Medulla oblongata (tissue), 1 donor: ENCODE measurements around the gene FGG.
"Not testable (repeated sequence)": the region's sequence is repeated elsewhere in the genome, so short reads cannot be mapped to it uniquely, and the experiment has no call there.

Source experiments
- DNase-seq: peaks from one replicate; pipeline ENCODE4 v3.0.0-alpha.2; 2015; ENCODE audit errors: extremely low spot score

Gene FGG

DNA sequence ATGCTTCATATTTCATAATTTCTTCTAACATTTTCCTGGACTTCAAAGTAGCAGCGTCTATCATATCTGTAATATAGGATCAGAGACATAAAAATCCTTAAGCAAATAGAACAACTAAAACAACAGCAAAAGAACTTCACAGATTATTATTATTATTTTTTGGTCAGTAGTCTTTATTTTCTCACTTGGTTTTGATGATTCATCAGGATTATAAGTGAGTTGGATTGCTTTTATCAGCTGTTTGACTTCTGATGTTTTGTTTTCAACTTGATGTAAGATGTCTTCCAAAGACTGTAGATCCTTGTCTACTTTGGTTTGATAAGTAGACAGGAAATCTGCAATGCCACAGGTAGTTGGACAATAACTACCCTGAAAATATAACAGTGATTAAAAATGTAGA is 623 bp downstream of the FGG start:
- no peak for DNase-seq

DNA sequence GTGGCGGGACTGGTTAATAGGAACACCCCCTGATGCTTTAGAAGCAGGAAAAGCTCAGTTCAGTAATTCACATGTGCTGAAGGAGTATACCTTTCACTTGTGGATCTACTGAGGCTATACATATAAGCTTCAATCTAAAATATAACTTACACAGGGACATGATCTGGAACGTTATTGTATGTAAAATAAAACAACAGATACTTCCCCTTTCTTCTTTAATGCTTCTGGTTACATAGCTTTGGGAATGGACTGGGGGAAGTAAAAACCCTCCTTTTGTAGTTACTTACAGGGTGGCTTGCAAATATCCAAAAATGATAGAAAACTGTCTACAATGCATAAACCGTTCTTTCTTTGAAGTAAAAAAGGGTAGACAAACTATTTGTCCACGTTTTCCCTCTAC is 1.9 kb downstream of the FGG start:
- DNase-seq = no peak

DNA sequence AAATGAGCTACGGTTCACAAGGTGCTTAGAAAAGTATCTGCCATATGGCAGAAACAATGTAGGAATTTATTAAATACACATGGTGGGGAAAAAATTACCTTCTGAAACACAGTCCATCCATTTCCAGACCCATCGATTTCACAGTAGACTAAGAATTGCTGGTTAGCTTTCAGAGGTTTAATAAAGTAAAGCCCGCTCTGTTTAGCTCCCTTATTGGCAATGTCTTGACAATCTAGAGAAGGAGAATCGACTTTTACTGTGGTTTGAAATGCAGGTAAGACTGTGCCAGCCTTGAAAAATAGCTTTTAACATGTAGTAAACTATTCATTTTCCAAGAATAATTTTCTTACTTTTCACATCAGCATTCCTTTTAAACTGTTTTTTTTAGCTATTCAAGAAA is 2.9 kb downstream of the FGG start:
- DNase-seq = no peak

DNA sequence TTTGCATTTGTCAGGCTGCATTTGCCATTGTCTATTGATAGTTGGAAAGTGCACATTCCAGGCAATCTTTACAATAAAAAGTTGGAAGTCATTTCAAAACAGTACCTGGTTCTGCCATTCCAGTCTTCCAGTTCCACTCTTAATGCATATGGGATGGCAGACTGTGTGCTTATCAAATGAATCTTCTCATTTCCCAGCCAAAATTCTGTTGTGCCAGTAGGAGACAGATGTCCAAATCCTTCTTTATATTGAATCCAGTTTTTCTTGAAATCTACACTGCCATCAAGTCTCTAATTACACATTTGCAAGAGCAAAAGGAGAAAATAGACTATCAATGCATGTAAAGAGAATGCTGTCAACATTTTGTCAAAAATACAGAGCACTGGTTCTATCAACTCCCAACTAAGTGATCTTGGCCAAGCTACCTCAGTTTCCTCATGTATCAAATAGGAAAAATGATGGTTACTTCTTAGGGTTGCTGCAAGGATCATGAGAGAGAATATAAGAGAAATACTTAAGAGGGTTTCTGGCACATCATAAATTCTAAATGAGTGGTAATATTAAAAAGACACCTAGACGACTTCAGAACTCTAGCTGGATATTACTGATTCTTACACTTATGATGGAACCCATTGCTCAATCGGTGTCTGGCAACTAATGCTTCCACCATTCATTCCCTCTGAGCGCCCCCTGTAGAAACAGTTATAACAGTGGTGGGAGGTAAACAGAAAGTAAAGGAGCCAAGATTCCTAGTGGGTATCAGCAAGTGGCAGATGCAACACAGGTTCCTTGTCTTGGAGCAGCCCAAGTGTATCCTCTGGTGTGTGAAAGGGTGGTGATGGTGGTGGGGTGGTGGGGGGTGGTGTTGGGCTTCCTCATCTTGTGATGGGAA is 3.8 kb downstream of the FGG start:
- no peak for DNase-seq

DNA sequence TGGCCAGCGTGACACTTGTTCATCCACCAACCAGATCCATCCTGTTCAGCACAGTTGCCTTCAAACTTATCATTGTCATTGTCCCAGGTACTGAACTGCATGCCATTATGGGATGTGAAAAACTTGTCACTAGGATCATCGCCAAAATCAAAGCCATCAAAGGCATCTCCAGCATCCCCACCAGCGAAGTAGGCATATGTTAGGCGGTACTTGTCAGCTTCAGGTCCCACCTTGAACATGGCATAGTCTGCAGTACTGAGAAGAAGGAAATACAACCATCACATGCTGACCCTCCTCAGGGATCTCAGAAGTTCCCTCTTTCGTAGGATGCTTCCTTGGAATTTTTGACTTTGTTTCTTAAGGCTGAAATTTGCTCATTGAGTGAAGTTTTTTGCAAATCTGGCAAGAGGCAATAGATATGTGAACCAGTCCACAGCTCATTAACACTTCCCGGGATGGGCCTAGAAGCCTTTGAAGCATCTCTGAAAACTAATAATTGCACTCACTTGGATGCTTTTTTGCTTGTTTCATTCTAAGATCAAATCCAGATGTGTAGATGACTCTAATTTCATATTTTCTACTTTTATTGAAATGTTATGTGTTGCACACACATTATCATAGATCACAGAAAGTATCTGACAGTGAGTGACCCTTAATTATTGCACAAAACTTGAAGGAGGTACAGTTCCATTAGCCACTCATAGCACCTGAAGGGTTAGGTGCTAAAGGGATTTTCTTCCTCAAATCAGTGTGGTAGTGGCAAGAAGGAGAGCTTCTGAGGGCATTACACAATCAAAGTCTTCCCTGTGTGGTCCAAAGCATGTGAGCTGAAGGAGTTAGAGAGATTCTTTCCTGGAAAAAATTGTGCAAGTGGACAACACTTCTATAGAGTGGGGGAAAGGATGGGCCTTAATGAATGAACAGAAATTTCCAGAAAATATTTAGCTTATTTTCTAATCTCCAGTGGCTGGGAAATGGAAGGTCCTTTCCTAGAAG is 5.4 kb downstream of the FGG start:
- DNase-seq = no peak

DNA sequence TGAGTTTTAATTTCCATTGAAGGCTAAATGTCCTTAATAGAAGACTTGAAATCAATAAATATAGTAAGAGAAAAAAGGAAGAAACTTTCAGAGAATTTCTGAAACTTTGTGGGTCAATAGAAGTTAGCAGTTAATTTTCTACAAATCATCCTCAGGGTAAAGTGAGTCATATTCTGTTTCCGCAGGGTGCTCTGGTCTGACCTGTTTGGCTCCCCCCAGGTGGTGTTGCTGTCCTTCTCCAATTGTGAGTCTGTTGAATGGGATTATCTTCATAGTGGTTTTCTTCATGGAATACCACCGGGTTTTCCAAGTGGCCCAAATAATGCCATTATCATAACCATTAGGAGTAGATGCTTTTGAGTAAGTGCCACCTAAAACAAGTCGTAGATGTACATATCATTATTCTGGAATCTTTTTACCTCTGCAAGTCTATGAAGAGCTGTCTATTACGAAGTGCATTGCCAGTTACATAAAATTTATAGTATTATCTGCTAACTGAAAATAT is 7.7 kb downstream of the FGG start:
- no peak for DNase-seq

- no peak for DNase-seq
These were observed 9.2 kb downstream of the FGG start for GRCh38 chr4:154603033-154603943.

DNA sequence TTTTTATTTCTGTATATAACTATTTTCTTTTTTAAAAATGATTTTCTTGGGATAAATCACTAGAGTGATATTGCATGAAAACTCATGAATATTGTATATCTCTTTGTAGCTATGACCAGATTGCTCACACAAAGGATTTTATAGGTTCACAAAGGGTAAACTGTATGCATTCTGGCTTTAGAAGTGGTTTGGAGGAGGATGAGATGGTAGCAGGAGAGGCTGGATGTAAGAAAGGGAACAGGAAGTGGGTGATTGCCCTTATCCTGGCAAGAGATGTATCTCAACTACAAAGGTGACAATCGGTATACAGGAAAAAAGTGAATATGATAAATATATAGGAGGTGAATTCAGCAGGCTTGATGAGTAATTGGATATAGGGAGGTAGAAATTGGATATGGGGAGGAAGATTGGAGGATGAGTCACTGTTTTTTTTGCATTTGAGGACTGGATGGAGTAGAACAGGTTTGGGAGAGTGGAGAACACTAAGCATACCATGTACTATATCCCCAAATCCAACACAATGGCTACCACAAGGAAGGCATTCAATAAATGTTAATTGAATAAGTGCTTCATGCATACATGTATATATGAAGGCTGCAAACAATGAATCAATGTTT is 9.9 kb downstream of the FGG start:
- DNase-seq = no peak

DNA sequence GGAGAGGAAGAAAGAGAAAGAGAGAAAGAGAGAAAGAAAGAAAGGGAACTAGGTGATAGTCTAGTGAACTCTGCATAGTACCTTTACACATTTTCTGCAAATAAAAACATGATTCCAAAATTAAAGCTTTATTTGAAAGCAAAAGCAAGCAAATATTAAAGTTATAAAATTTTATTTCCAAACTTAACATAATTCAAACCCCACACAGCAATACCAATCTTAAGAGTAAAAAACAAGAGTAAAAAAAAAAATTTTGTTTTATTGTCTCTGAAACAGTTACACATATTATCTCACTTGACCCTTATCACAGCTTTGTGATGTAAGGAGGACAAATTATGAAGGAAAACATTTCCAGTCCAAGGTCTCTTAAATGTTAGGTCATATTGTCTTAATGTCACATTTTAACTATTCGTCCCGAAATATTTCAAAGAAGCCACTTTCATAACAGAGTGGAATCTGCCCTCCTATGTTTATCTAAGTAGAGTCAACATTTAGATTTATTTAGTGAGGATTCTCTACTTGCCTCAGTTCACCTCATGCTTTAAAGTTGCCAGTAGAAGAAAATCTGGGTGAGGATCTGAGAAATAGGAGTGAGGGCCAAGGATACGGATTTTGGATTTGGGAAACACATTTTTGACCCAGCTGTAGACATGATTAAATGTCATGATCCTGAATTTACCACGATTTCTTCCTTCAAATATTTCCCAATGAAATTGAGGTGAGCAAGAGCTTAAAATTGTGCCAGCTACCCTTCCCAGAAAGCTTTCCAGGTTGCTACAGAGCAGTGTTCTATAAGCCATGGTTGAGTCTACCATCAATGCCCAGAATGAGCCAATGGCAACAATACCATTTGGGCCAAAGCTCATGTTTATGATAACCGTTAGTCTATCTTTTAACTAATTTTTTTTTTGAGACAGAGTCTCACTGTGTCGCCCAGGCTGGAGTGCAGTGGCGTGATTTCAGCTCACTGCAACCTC is 14.4 kb downstream of the FGG start:
- DNase-seq = no peak

DNA sequence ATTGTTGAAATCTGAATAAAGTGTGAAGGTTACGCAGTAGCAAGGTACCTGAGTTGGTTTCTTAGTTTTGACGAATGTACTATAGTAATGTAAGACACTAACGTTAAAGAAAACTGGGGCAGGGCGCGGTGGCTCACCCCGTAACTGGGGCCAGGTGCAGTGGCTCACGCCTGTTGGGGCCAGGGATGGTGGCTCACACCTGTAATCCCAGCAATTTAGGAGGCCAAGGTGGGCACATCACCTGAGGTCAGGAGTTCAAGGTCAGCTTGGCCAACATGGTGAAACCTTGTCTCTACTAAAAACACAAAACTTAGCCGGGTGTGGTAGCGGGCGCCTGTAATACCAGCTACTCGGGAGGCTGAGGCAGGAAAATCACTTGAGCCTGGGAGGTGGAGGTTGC is 15.2 kb downstream of the FGG start:
- not testable (repeated sequence) for DNase-seq

GRCh38 chr4:154595807-154596206 is 16.6 kb downstream of the FGG start:
- DNase-seq = no peak

- DNase-seq = not testable (repeated sequence)
These were observed 18.1 kb downstream of the FGG start for GRCh38 chr4:154594343-154594742.

DNA sequence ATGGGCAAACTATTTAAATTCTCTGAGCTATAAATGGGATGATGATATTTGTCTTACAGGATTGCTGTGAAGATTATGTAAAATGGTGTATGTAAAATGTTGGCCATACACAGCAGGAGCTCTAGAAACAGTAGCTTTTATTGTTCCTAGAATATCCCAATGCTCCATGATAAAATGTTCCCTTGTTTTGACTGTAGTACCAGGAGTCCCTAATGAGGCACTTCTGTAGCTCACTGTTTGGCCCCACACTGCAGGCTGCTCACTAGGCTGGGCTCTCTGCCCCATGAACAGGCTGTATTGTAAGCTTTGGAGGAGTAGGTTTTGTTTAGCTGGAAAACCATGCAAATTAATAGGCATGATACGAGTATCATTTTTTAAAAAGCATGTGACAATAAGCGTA is 18.6 kb downstream of the FGG start:
- DNase-seq = peak; percentile 85

DNA sequence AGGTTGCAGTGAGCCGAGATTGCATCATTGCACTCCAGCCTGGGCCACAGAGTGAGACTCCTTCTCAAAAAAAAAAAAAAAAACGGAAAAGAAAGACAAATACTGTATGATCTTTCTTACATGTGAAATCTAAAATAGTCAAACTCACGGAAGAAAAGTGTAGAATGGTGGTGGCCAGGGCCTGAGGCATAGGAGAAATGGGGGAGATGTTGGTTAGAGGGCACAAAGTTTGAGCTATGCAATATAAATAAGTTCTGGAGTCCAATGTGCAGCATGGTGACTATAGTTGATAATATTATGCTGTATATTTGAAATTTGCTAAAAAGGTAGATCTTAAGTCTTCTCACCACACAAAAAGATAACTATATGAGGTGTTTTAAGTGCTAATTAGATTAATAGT is 20.6 kb downstream of the FGG start:
- DNase-seq = no peak

DNA sequence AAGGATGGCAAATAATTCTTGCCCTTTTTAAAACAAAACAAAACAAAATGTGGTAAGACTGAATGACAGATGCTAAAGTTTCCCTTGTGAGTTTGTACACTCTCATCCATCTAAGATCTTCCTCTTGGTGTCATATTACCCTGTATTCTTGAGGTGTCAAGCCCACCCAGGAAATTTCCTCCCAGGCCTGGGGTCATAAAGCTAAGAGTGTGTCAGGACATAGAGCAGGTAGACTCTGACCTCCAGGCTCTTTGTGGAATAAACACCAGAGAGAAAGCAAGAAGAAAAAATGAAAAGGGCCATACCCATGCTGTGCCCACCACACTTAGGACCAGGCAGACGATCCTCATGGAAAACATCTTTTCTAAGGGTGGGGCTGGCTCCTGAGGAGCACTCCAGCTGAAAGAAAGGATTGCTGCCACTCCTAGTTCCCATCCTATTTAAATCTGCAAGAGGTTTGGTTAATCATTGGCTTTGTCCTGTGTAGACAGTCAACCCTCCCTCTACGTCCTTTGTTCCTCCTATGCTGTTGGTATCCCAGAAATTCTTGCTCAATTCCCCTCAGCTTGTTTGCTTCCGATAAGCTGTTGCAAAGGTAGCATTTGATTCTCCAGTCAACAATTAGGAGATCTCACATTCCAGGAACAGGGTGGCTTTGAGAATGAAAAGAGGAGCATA is 22.0 kb downstream of the FGG start, which contains the start of gene FGA:
Gene FGA, minus strand, starts transcription at position 414 of the 678 bp plus-strand sequence. Its CDS starts 55 bp downstream, at position 359.
- DNase-seq = no peak

DNA sequence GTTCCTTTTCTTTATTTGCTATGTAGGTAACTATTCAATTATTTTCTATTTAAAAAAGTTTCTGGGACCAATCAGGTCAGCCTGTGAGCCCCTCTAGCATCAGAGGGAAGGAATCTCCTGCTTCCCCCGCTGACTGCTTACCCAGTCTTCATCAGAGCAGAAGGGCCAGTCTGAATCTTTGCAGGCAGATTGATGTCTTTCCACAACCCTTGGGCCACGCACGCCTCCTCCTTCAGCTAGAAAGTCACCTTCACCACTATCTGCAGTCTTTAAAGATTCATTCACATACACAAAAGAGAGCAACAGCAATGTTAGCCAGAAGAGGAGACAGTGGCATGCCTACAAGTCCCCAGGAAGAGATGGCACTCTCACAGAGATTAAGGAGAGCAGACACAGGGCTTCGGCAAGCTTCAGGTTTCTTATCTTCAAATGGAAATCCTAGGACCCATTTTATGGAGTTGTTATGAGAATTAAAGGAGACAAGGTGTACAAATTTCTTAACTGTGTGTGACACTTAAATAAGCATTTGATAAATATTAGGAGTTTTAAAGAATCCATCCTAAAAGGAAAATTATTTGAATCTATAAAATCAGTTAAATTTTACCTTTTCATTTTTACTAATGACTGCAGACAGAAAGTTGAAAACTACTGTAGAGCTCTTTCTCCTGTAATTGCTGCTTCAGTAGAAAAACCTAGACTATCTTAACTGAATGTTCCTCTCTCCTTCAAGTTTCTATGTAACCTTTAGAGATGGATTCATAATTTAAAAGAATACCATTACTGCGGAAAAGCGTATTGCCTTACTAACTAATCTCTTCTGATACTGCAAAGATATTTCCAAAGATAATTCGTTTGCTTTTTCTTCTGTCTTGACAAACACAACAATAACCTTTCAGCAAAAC is 22.9 kb downstream of the FGG start:
- DNase-seq = no peak

- no peak for DNase-seq
These were observed 24.3 kb downstream of the FGG start for GRCh38 chr4:154588198-154588597.
